IPS-18a (cell line): ENCODE results near the gene LEF1.

ENCODE experiments used
- H3K27ac ChIP-seq: one replicate; pipeline ENCODE4 v1.5.1; 2013; ENCODE audit warnings: low read length
- H3K27me3 ChIP-seq: one replicate; pipeline ENCODE4 v1.6.1; 2013; ENCODE audit warnings: mild to moderate bottlenecking, low read length; ENCODE audit not compliant: control insufficient read depth, insufficient read depth
- H3K36me3 ChIP-seq: one replicate; pipeline ENCODE4 v1.6.1; 2013; ENCODE audit warnings: low read depth, low read length; ENCODE audit not compliant: control insufficient read depth
- H3K4me1 ChIP-seq: one replicate; pipeline ENCODE4 v1.6.1; 2013; ENCODE audit warnings: low read depth, low read length; ENCODE audit not compliant: control insufficient read depth
- H3K4me3 ChIP-seq: one replicate; pipeline ENCODE4 v1.5.1; 2013; ENCODE audit warnings: low read length
- H3K9ac ChIP-seq: one replicate; pipeline ENCODE4 v1.6.1; 2013; ENCODE audit warnings: mild to moderate bottlenecking, low read length, moderate library complexity
- H3K9me3 ChIP-seq: one replicate; pipeline ENCODE4 v1.6.1; 2013; ENCODE audit warnings: low read depth, low read length; ENCODE audit not compliant: control insufficient read depth

The LEF1 gene

DNA sequence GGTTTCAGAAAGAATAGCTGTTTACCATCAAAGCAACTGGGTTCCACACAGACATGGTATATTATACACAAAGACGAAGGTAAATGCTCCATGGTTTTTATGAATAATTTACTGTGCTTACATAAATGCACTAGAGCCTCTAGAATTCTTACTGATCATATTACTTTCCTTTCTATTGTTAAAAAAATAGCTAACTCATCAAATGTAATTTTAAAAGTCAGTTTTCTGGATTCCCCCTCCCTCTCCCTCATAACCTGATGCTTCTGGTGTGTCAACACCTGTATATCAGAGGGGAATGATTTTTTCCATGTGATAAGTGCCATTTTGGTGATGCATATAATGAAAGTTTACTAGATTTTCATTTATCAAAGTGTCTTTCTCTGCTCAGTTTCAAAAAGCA, 31.1 kb upstream of the LEF1 start:
- no peaks in the 10 kb centered on the region for H3K9me3 ChIP-seq
- H3K4me1 ChIP-seq = peaks cover 2% of the 10 kb centered on the region
- no peak overlapping the region for H3K4me3 ChIP-seq
- no peak overlapping the region for H3K27ac ChIP-seq
- H3K27me3 ChIP-seq = peaks cover 8% of the 10 kb centered on the region
- no peak overlapping the region for H3K9ac ChIP-seq
- no peaks in the 10 kb centered on the region for H3K36me3 ChIP-seq

DNA sequence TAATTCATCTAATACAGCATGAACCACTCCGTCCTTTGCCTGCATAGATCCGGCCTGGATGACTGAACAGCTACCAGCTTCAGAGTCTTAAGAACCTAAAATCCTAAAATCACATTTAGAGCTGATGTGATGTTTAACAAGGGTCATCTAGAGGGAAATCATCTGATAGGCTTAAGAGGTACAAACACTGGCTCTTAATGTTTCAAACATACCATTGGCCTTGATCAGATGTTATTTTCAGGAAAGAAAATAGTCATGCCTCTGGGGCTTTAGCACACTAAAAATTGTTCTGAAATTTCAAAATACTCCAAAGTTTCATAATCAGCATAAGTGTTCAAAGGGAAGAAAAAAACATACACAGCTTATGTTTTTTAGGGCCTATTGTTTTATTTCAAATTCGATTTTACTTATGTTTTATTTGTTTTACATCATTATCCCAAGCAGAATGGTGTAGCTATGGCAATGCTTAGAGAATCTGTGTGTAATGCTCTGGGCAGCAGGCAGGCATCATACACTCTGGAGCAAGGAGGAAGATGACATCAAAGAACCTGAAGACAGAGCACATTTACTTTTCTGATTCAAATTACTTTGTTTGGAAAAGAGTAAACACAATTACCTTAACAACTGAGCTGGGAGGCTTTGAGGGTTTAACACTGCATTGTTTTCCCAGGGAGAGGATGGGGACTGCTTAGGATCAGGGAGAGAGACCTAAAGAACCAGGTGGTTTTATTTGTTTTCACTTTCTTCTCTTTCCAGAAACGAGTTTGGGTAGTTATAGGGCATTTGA, 25.3 kb upstream of the LEF1 start:
- no peaks in the 10 kb centered on the region for H3K9me3 ChIP-seq
- H3K27ac ChIP-seq = no peak overlapping the region
- peaks cover 55% of the 10 kb centered on the region for H3K27me3 ChIP-seq
- no peak overlapping the region for H3K4me3 ChIP-seq
- no peak overlapping the region for H3K9ac ChIP-seq
- H3K4me1 ChIP-seq = peaks cover 20% of the 10 kb centered on the region
- no peaks in the 10 kb centered on the region for H3K36me3 ChIP-seq

DNA sequence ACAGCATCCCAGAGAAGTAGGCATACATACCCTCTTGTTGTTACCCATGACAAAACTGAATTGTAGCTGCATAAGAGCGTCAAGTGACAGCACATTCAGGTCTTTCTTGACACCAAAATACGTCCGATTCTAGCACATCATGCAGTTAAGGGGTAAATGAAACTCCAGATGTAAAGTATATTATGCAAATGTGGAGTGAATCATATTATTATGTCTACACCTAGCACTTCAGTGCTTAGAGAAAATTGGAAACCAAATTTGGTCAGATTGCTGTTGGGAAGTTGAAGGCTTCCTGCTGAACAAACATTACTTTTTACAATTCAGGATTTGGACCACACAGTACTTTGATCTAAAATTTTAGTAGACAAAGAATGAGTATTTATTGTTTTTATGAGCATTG, 24.2 kb upstream of the LEF1 start:
- Histone ChIP-seq H3K9me3 (no peaks in the 10 kb centered on the region), H3K27ac (no peak overlapping the region), H3K27me3 (peaks cover 55% of the 10 kb centered on the region), H3K4me1 (peaks cover 20% of the 10 kb centered on the region), H3K4me3 (no peak overlapping the region), H3K9ac (no peak overlapping the region), H3K36me3 (no peaks in the 10 kb centered on the region)

DNA sequence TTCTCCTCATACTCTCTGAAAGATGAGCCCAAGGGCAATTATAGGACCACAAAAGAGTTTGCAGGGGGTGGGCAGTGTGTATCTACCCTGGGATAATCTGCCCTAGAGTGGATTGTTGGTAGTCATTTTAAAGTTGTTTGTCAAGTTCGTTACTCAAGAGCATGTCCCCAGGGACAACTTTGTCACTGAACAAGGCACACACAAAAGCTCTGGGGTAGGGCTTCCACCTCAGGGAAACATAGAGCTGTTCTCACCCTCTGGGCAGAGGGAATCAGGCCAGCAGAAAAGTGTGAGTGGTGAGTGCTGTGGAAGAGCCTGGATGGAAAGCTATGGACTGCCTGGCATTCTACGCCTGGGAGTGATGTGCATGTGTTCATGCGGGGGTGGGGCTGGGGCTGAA, 23.3 kb upstream of the LEF1 start:
- Histone ChIP-seq H3K9ac (no peak overlapping the region), H3K4me3 (no peak overlapping the region), H3K27me3 (peaks cover 55% of the 10 kb centered on the region), H3K36me3 (no peaks in the 10 kb centered on the region), H3K27ac (no peak overlapping the region), H3K4me1 (peaks cover 24% of the 10 kb centered on the region), H3K9me3 (no peaks in the 10 kb centered on the region)

DNA sequence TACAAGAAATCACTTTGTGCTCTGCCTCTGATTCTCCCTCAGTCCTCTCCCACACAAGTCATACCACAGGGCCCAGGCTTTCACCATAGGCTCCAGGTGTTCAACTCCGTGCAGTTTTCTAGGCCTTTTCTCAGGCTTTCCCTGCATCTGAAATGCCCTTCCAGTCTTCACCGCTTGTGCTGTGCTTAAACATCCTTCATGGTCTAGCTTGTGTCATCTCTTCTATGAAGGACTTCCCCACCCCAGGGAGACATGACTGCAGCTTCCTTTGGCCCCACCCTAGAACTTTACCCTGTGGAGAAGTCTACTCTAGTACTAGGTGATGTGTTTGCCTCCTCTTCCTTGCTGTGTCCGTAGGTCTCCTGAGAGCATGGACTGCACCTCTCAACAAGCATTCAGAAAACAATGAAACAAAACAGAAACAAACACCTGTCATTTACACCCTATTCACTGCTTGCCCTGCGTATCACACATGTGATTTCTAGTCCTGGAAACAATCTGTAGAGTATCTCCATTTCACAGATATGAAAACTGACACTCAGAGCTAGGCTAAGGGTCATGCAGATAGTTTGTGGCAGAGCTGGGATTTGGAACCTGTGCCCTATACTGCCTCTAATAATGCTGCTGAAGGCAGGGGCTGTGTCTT, 22.7 kb upstream of the LEF1 start:
- no peak overlapping the region for H3K9ac ChIP-seq

DNA sequence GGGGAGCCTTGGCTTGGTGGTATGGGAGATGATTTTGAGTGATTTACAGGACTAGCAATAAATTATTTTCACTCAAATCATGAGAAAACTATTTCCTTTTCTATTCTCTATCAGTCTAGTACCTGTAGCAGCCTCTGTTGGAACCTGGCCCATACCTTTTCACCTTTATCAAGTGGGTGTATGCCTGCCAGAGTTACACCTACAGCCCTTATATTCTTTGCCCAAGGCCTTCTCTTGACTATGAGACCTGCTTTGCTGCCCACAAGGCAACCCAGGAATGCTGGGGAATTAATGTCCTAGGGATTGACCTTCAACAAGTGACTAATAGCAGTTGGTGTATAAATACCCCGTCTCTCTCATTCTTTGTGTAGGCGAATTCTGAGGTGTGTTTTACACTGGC, 20.0 kb upstream of the LEF1 start:
- Histone ChIP-seq H3K4me3 (no peak overlapping the region), H3K27ac (no peak overlapping the region), H3K9ac (no peak overlapping the region), H3K36me3 (no peaks in the 10 kb centered on the region), H3K27me3 (peaks cover 40% of the 10 kb centered on the region), H3K4me1 (peaks cover 15% of the 10 kb centered on the region), H3K9me3 (no peaks in the 10 kb centered on the region)

More for the DNA sequence above, 22.7 kb upstream of the LEF1 start:
- H3K4me3 ChIP-seq = no peak overlapping the region
- H3K27me3 ChIP-seq = peaks cover 55% of the 10 kb centered on the region
- H3K36me3 ChIP-seq = no peaks in the 10 kb centered on the region
- H3K4me1 ChIP-seq = peaks cover 24% of the 10 kb centered on the region
- H3K27ac ChIP-seq = no peak overlapping the region
- no peaks in the 10 kb centered on the region for H3K9me3 ChIP-seq

DNA sequence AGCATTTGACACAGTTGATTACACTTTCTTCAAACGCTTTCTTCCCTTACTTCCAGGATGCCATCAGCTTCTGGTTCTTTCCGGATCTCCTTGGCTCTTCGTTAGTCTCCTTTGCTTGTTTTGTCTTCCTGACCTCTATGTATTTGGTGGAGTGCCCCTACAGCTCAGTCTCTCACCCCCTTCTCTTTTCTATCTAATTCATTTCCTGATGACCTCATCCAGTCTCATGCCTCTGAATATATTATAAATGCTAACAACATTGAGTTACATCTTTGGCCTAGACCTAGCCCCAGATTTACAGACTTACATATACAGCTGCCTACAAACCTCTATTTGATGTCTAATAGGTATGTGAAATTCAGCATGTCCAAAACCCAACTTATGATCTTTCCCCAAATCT, 16.5 kb upstream of the LEF1 start:
- no peaks in the 10 kb centered on the region for H3K9me3 ChIP-seq
- H3K27me3 ChIP-seq = peaks cover 6% of the 10 kb centered on the region
- no peak overlapping the region for H3K9ac ChIP-seq
- peaks cover 5% of the 10 kb centered on the region for H3K4me1 ChIP-seq
- H3K4me3 ChIP-seq = no peak overlapping the region
- no peaks in the 10 kb centered on the region for H3K36me3 ChIP-seq
- H3K27ac ChIP-seq = no peak overlapping the region

DNA sequence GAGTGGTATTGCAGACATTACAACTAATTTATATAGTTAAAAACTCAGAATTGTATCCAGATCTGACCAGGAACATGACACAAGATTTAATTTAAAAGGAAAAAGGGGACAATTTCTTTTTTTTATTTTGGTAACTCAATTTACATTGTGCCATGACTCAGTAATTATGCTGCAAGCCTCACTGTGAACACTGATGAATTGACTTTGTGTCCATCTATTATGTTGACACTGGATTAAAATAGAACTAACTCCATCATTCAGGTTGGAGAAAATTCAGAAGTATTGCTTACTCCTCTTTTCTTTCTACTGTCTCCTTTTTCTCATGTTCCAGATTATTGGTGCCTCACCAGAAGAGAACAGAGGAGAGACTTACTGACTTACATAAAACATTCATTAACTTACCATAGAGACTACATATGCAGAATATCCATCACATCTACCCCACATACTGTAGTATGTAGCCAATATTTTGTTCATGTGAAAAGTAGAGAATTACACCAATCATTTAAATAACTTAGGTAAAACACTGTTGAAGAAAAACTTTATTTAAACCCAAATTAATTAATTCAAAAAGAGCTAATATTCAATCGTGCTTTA, 15.8 kb upstream of the LEF1 start:
- no peak overlapping the region for H3K4me3 ChIP-seq
- H3K27me3 ChIP-seq = no peaks in the 10 kb centered on the region
- peaks cover 5% of the 10 kb centered on the region for H3K4me1 ChIP-seq
- no peaks in the 10 kb centered on the region for H3K9me3 ChIP-seq
- H3K9ac ChIP-seq = no peak overlapping the region
- H3K27ac ChIP-seq = no peak overlapping the region
- H3K36me3 ChIP-seq = no peaks in the 10 kb centered on the region

DNA sequence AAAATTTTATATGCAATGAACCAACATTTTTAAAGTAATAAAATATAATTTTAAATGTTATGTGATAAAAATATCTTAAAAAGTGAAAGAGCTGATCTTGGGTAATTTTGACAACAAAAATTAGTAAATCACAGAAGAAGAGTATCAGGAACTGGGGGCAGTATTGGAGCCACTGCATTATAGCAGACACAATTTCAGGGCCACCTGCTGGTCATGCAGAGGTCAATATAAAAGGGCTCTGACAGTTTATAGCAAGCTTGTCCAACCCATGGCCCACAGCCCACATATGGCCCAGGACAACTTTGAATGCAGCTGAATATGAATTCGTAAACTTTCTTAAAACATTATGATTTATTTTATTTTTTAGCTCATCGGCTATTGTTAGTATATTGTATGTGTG, 13.0 kb upstream of the LEF1 start:
- Histone ChIP-seq H3K27ac (no peak overlapping the region), H3K27me3 (peaks cover under 1% of the 10 kb centered on the region), H3K9me3 (no peaks in the 10 kb centered on the region), H3K36me3 (no peaks in the 10 kb centered on the region), H3K4me1 (no peaks in the 10 kb centered on the region), H3K4me3 (no peak overlapping the region), H3K9ac (no peak overlapping the region)

DNA sequence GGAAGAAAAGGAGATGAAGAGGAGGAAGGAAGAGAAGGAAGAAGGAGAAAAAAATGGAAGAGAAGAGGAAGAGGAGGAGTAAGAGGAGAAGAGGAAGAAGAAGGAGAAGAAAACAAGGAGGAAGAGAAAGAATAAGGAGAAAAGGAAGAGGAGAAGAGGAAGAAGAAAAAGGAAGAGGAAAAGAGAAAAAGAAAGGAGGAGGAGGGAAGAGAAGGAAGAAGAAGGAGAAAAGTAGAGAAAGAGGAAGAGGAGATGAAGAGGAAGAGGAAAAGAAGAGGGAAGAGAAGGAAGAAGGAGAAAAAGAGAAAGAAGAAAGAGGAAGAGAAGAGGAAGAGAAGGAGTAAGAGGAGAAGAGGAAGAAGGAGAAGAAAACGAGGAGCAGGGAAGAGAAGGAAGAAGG, 11.8 kb upstream of the LEF1 start:
- Histone ChIP-seq H3K4me3 (no peak overlapping the region), H3K9me3 (no peaks in the 10 kb centered on the region), H3K27me3 (peaks cover 12% of the 10 kb centered on the region), H3K36me3 (no peaks in the 10 kb centered on the region), H3K4me1 (no peaks in the 10 kb centered on the region), H3K27ac (no peak overlapping the region), H3K9ac (no peak overlapping the region)

DNA sequence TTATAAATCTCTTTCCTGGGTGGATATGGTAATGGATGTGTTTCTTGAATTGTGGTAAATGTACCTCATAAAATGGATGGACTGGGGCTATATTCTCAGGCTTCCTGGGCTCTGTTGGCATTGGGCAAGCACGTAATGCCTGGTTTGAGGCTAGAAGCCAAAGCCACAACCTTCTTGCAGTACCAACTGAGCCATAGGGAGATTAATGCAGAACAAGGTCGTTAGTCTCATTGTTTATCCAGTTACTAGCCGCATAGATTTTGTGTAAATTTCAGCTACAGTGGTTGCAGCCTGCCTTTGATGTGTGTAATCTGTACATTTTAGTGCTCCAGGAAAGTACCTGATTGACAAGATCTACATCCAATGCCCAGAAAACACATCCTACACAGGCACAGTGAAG, 7.2 kb upstream of the LEF1 start:
- Histone ChIP-seq H3K27ac (no peak overlapping the region), H3K9ac (no peak overlapping the region), H3K27me3 (peaks cover 58% of the 10 kb centered on the region), H3K36me3 (no peaks in the 10 kb centered on the region), H3K4me3 (no peak overlapping the region), H3K9me3 (no peaks in the 10 kb centered on the region), H3K4me1 (peaks cover 5% of the 10 kb centered on the region)

DNA sequence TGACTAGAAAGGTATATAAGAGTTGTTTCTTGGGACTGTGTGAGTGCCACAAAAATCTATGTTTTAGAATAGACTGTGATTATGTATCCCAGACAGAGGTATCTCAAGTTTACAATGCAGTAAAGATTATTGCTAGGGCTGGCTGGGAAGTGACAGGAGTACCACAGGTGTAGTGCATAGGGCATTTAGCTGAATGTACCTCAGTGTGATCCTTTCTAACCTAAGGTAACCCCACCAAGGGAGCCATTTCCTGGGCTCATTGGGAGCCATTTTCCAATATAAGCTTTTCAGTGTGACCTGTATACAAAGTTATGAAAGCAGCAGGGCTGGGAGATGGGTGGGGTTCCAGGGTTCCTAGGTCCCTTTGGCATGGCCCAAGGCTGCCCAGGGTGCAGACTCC, 6.1 kb upstream of the LEF1 start:
- Histone ChIP-seq H3K36me3 (no peaks in the 10 kb centered on the region), H3K27me3 (peaks cover 69% of the 10 kb centered on the region), H3K9me3 (no peaks in the 10 kb centered on the region), H3K4me1 (peaks cover 16% of the 10 kb centered on the region), H3K9ac (no peak overlapping the region), H3K4me3 (no peak overlapping the region), H3K27ac (no peak overlapping the region)
